ENCODE results near the gene MRPL51.
"Not testable (repeated sequence)": the region's sequence is repeated elsewhere in the genome, so short reads cannot be mapped to it uniquely, and the experiment has no call there.

MRPL51 gene

DNA sequence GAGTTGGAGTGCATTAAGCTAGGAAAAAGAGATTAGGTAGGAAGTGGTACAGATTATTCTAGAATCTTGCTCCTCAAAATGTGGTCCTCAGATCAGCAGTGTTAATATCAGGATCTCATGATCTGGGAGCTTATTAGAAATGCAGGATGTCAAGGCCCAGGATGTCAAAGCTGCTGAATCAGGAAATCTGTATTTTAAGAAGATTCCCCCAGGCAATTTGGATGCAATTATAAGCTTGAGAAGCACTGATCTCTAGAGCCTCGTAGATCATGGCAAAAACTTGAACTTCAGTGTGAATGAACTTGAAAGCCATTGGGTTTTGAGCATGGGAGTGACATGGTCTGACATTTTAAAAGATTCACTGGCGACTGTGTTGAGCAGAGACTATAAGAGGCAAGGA lies 7.4 kb upstream of the MRPL51 start:
- TF ChIP-seq, protein P1, sequence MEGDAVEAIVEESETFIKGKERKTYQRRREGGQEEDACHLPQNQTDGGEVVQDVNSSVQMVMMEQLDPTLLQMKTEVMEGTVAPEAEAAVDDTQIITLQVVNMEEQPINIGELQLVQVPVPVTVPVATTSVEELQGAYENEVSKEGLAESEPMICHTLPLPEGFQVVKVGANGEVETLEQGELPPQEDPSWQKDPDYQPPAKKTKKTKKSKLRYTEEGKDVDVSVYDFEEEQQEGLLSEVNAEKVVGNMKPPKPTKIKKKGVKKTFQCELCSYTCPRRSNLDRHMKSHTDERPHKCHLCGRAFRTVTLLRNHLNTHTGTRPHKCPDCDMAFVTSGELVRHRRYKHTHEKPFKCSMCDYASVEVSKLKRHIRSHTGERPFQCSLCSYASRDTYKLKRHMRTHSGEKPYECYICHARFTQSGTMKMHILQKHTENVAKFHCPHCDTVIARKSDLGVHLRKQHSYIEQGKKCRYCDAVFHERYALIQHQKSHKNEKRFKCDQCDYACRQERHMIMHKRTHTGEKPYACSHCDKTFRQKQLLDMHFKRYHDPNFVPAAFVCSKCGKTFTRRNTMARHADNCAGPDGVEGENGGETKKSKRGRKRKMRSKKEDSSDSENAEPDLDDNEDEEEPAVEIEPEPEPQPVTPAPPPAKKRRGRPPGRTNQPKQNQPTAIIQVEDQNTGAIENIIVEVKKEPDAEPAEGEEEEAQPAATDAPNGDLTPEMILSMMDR (conservative IDR thresholded peaks at IDR 0.05; ENCODE audit: low read depth, low read length), result no peak
- H3K4me3 ChIP-seq (ENCODE audit: low read depth, low read length), result no peak overlapping the region
- DNase-seq (ENCODE audit: low read depth), result no peak

DNA sequence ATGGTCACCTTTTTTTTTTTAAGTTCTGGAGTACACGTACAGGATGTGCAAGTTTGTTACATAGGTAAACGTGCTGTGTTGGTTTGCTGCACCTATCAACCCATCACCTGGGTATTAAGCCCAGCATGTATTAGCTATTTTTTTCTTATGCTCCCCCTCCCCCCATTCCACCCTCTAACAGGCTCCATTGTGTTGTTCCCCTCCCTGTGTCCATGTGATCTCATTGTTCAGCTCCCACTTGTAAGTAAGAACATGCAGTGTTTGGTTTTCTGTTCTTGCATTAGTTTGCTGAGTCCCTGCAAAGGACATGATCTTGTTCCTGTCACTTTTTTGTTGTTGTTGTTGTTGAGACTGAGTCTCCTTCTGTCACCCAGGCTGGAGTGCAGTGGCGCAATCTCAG lies 4.2 kb upstream of the MRPL51 start:
- not testable (repeated sequence) for H3K4me3 ChIP-seq (ENCODE audit: low read depth, low read length); DNase-seq (ENCODE audit: low read depth)

DNA sequence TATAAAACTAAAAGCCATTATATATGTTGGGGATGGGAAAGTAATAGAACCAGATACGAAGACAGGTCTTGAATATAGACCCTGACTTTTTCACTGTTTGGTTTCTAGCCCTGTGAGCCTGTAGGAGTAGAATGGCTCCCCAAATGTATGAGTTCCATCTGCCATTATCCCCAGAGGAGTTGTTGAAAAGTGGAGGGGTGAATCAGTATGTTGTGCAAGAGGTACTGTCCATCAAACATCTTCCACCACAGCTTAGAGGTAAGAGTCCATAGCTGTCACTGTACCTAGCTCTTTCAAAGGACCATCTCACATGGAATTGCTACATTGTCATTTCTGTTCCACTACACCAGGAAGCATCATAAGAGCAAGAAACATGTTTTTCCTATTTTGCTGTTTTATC lies 1.9 kb upstream of the MRPL51 start:
- TF ChIP-seq, protein P1 (conservative IDR thresholded peaks at IDR 0.05; ENCODE audit: low read depth, low read length), result no peak
- H3K4me3 ChIP-seq (ENCODE audit: low read depth, low read length), result no peak overlapping the region
- no peak for DNase-seq (ENCODE audit: low read depth)

DNA sequence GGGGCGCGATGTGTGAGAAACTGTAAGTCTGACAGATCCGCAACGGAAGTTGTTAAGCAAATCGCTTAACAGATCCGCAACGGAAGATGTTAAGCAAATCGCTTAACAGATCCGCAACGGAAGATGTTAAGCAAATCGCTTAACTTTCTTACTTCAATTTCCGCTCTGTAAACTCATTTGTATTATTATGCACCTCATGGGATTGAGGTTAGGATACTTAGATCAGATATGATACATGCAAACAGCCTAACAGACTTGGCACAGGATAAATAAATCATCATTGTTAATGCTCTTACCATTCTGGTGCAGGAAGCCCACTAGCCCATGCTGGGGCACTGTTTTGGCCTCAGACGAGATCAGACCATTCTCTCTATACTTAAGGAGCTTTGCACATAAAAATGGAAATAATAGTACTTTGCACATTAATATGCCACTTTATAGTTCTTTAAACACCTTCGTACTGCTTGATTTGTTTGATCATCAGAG lies 1.2 kb upstream of the MRPL51 start:
- no peak for DNase-seq (ENCODE audit: low read depth)
- H3K4me3 ChIP-seq (ENCODE audit: low read depth, low read length), result peak overlapping the region; percentile 76
- TF ChIP-seq, protein P1 (conservative IDR thresholded peaks at IDR 0.05; ENCODE audit: low read depth, low read length), result peak; percentile 29

DNA sequence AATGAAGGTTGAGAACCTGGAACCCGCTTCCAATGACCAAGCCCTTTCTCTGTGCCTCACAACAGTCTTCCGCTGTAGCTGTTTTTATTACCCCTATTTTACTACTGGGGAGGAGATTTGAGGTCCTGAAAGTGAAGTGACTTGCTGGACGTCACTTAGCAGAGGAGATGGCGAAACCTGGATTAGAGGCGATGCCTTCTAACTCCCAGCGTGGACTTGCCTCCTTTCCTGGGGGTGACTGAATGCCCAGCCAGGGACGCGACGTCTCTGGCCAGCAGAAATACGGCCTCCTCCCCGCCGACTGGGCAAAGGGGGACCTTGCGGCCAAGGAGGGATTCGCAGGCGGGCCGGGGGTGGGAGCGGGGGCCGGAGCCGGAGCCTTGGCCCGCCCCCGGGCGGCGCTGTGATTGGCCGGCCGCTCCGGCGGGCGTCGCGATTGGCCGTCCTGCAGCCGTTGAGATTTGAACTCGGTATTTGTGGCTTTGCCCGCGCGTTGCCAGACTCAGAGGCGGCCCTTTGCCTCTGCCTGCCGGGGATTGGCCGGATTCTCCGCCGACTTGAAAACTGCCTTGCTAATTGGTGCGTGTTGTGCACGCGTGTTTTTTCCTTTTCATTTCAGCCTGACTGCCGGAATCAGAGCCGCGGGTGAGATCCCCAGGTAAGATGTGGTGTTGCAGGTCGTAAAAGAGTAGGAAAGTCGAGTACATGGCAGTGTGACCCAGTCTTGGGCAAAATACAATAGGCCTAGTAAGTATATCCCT lies 615 bp upstream of the MRPL51 start, which contains the start of gene NCAPD2:
TSS of gene NCAPD2 (plus strand) at position 606 of the 761 bp plus-strand sequence. CDS start 997 bp downstream, outside the sequence.
- DNase-seq (ENCODE audit: low read depth), result peak; percentile 97
- TF ChIP-seq, protein P1 (conservative IDR thresholded peaks at IDR 0.05; ENCODE audit: low read depth, low read length), result peak; percentile 36
- H3K4me3 ChIP-seq (ENCODE audit: low read depth, low read length), result peak within 1 kb of the TSS; percentile 87

DNA sequence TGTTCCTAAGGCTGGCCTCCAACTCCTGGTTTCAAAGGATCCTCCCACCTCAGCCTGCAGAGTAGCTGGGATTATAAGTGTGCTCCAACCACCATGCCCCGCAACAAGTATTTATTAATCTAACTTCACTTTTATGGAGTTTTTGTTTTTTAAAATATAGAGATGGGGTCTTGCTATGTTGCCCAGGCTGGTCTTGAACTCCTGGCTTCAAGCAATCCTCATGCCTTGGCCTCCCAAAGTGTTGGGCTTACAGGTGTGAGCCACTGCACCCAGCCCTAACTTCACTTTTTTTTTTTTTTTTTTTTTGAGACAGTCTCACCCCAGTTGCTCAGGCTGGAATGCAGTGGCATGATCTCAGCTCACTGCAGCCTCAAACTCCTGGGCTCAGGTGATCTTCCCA lies 2.4 kb downstream of the MRPL51 start:
- not testable (repeated sequence) for H3K4me3 ChIP-seq (ENCODE audit: low read depth, low read length); DNase-seq (ENCODE audit: low read depth)

DNA sequence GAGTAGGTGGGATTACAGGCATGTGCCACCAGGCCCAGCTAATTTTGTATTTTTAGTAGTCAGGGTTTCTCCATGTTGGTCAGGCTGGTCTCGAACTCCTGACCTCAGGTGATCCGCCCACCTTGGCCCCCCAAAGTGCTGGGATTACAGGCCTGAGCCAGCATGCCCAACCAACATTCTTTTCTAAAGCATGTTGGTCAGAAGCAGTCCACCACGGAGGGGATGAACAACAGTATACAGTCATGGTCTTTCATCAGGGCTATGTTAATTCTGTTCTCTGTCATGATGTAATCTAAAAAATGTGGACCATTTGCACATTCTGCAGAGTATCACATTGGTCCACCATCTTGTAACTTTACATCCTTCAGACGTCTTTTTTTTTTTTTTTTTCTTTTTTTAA lies 3.6 kb downstream of the MRPL51 start:
- H3K4me3 ChIP-seq (ENCODE audit: low read depth, low read length), result no peak overlapping the region
- peak; percentile 9 for DNase-seq (ENCODE audit: low read depth)
- TF ChIP-seq, protein P1 (conservative IDR thresholded peaks at IDR 0.05; ENCODE audit: low read depth, low read length), result no peak

DNA sequence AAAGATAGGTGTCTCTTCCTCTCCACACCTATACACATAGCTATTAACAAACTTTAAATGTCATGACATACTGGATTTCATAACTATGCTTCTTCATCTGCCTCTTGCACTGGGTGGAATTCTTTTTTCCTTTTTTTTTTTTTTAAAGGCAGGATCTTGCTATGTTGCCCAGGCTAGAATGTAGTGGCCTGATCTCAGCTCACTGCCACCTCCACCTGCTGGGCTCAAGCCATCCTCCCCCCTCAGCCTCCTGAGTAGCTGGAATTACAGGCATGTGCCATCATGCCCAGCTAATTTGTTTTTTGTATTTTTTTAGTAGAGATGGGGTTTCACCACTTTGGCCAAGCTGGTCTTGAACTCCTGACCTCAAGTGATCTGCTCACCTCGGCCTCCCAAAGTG lies 4.8 kb downstream of the MRPL51 start:
- DNase-seq (ENCODE audit: low read depth), result no peak
- no peak overlapping the region for H3K4me3 ChIP-seq (ENCODE audit: low read depth, low read length)
- TF ChIP-seq, protein P1 (conservative IDR thresholded peaks at IDR 0.05; ENCODE audit: low read depth, low read length), result no peak

All from choroid plexus epithelial cell (primary cell).